ENCODE results near the gene CTCFL. TPM values are rescaled to one million over a fixed set of nuclear protein-coding genes. Genes with fewer than 3 reads are reported as not detected.
A peak's percentile ranks its signal among the peaks of the same experiment; 100 is the strongest.

Gene CTCFL
- total RNA-seq, 2 experiments from 2014 or later, result not detected

GRCh38 chr20:57462781-57463180 is 62.2 kb downstream of the CTCFL start:
- H3K9me3 Mint-ChIP-seq, result no peaks in the 10 kb centered on the region
- H3K4me3 Mint-ChIP-seq, result no peak overlapping the region
- H3K27me3 Mint-ChIP-seq, result peaks cover 2% of the 10 kb centered on the region
- DNase-seq, result no peak
- H3K4me1 Mint-ChIP-seq, result no peaks in the 10 kb centered on the region
- H3K27ac Mint-ChIP-seq, result no peak overlapping the region
- H3K36me3 Mint-ChIP-seq, result no peaks in the 10 kb centered on the region
- no peak for ATAC-seq (ENCODE audit: low read depth)
- POLR2A ChIA-PET, result no interaction called here

GRCh38 chr20:57461726-57462125 is 63.2 kb downstream of the CTCFL start:
- ATAC-seq (ENCODE audit: low read depth) (no peak), DNase-seq (no peak)
- Mint-ChIP-seq H3K27me3 (peaks cover 2% of the 10 kb centered on the region), H3K9me3 (no peaks in the 10 kb centered on the region), H3K36me3 (no peaks in the 10 kb centered on the region), H3K4me1 (no peaks in the 10 kb centered on the region), H3K27ac (no peak overlapping the region), H3K4me3 (no peak overlapping the region)
- POLR2A ChIA-PET, result no interaction called here

- Mint-ChIP-seq H3K36me3 (no peaks in the 10 kb centered on the region), H3K9me3 (no peaks in the 10 kb centered on the region), H3K4me3 (no peak overlapping the region), H3K27ac (no peak overlapping the region), H3K4me1 (no peaks in the 10 kb centered on the region), H3K27me3 (peaks cover 2% of the 10 kb centered on the region)
- DNase-seq, result no peak
- ATAC-seq (ENCODE audit: low read depth), result no peak
- POLR2A ChIA-PET, result interaction anchor here (0.6 kb wide), 1 partner anchor 62 kb away, joined by 4 read pairs; no protein-coding TSS in a partner anchor
Measured at GRCh38 chr20:57460781-57461465, 64.0 kb downstream of the CTCFL start.

- no peaks in the 10 kb centered on the region for H3K9me3 Mint-ChIP-seq
- no peak overlapping the region for H3K27ac Mint-ChIP-seq
- no peak overlapping the region for H3K4me3 Mint-ChIP-seq
Measured at GRCh38 chr20:57459897-57460296, 65.0 kb downstream of the CTCFL start.

GRCh38 chr20:57459278-57459677 is 65.7 kb downstream of the CTCFL start:
- Mint-ChIP-seq H3K4me1 (no peaks in the 10 kb centered on the region), H3K36me3 (no peaks in the 10 kb centered on the region), H3K27ac (no peak overlapping the region), H3K27me3 (no peaks in the 10 kb centered on the region), H3K9me3 (no peaks in the 10 kb centered on the region), H3K4me3 (no peak overlapping the region)
- ATAC-seq (ENCODE audit: low read depth) (no peak), DNase-seq (no peak)
- POLR2A ChIA-PET, result no interaction called here

More at GRCh38 chr20:57459897-57460296, 65.0 kb downstream of the CTCFL start:
- no peak for DNase-seq
- Mint-ChIP-seq H3K27me3 (no peaks in the 10 kb centered on the region), H3K4me1 (no peaks in the 10 kb centered on the region), H3K36me3 (no peaks in the 10 kb centered on the region)
- POLR2A ChIA-PET, result no interaction called here
- ATAC-seq (ENCODE audit: low read depth), result no peak

- no peak for DNase-seq
- ATAC-seq (ENCODE audit: low read depth), result no peak
- H3K4me3 Mint-ChIP-seq, result no peak overlapping the region
- no peaks in the 10 kb centered on the region for H3K4me1 Mint-ChIP-seq
- POLR2A ChIA-PET, result interaction anchor here (0.5 to 1.1 kb wide), 2 partner anchors 31 to 1709 kb away, joined by 3 to 4 read pairs; no protein-coding TSS in a partner anchor
- H3K27me3 Mint-ChIP-seq, result peaks cover 2% of the 10 kb centered on the region
- no peaks in the 10 kb centered on the region for H3K9me3 Mint-ChIP-seq
- no peaks in the 10 kb centered on the region for H3K36me3 Mint-ChIP-seq
- no peak overlapping the region for H3K27ac Mint-ChIP-seq
Measured at GRCh38 chr20:57458400-57459160, 66.4 kb downstream of the CTCFL start.

- no peak overlapping the region for H3K4me3 Mint-ChIP-seq
- no peak for ATAC-seq (ENCODE audit: low read depth)
Measured at GRCh38 chr20:57457243-57458095, 67.5 kb downstream of the CTCFL start.

GRCh38 chr20:57456116-57456515 is 68.8 kb downstream of the CTCFL start:
- Mint-ChIP-seq H3K36me3 (no peaks in the 10 kb centered on the region), H3K9me3 (no peaks in the 10 kb centered on the region), H3K27me3 (peaks cover 2% of the 10 kb centered on the region), H3K4me1 (peaks cover 17% of the 10 kb centered on the region), H3K4me3 (no peak overlapping the region), H3K27ac (no peak overlapping the region)
- no peak for DNase-seq
- ATAC-seq (ENCODE audit: low read depth), result no peak
- POLR2A ChIA-PET, result no interaction called here

More at GRCh38 chr20:57457243-57458095, 67.5 kb downstream of the CTCFL start:
- Mint-ChIP-seq H3K27ac (no peak overlapping the region), H3K27me3 (peaks cover 2% of the 10 kb centered on the region), H3K36me3 (no peaks in the 10 kb centered on the region), H3K4me1 (peaks cover 5% of the 10 kb centered on the region), H3K9me3 (no peaks in the 10 kb centered on the region)
- POLR2A ChIA-PET, result interaction anchor here (1.1 kb wide), 1 partner anchor 29 kb away, joined by 3 read pairs; no protein-coding TSS in a partner anchor
- DNase-seq, result no peak

- H3K27me3 Mint-ChIP-seq, result peaks cover 2% of the 10 kb centered on the region
- no peaks in the 10 kb centered on the region for H3K36me3 Mint-ChIP-seq
- no peak for ATAC-seq (ENCODE audit: low read depth)
- POLR2A ChIA-PET, result no interaction called here
- H3K9me3 Mint-ChIP-seq, result no peaks in the 10 kb centered on the region
- no peak overlapping the region for H3K27ac Mint-ChIP-seq
- H3K4me3 Mint-ChIP-seq, result no peak overlapping the region
- no peak for DNase-seq
- H3K4me1 Mint-ChIP-seq, result peaks cover 23% of the 10 kb centered on the region
Measured at GRCh38 chr20:57455386-57455785, 69.6 kb downstream of the CTCFL start.

GRCh38 chr20:57451795-57452661 is 72.9 kb downstream of the CTCFL start:
- peaks cover 31% of the 10 kb centered on the region for H3K4me1 Mint-ChIP-seq
- ATAC-seq (ENCODE audit: low read depth), result peak; percentile 75
- DNase-seq, result peak; percentile 51
- peak overlapping the region; percentile 43 for H3K4me3 Mint-ChIP-seq
- H3K27ac Mint-ChIP-seq, result peak overlapping the region; percentile 83
- H3K9me3 Mint-ChIP-seq, result no peaks in the 10 kb centered on the region
- peaks cover 8% of the 10 kb centered on the region for H3K27me3 Mint-ChIP-seq
- POLR2A ChIA-PET, result interaction anchor here (1.7 kb wide), 1 partner anchor 54 kb away, joined by 7 read pairs; no protein-coding TSS in a partner anchor
- no peaks in the 10 kb centered on the region for H3K36me3 Mint-ChIP-seq

- ATAC-seq (ENCODE audit: low read depth) (no peak), DNase-seq (no peak)
- Mint-ChIP-seq H3K4me1 (peaks cover 31% of the 10 kb centered on the region), H3K9me3 (no peaks in the 10 kb centered on the region), H3K27me3 (peaks cover 11% of the 10 kb centered on the region), H3K27ac (peak overlapping the region; percentile 83), H3K36me3 (no peaks in the 10 kb centered on the region), H3K4me3 (peak overlapping the region; percentile 43)
- POLR2A ChIA-PET, result interaction anchor here (1.0 to 1.7 kb wide), 3 partner anchors 21 to 59 kb away, joined by 4 to 7 read pairs (median 5); no protein-coding TSS in a partner anchor
Measured at GRCh38 chr20:57451431-57451794, 73.5 kb downstream of the CTCFL start.

GRCh38 chr20:57450931-57451330 is 74.0 kb downstream of the CTCFL start:
- ATAC-seq (ENCODE audit: low read depth) (no peak), DNase-seq (no peak)
- Mint-ChIP-seq H3K9me3 (no peaks in the 10 kb centered on the region), H3K4me3 (peak overlapping the region; percentile 50), H3K27me3 (peaks cover 15% of the 10 kb centered on the region), H3K4me1 (peaks cover 31% of the 10 kb centered on the region), H3K27ac (peak overlapping the region; percentile 70), H3K36me3 (no peaks in the 10 kb centered on the region)
- POLR2A ChIA-PET, result interaction anchor here (1.0 to 1.7 kb wide), 3 partner anchors 22 to 58 kb away, joined by 4 to 7 read pairs (median 5); no protein-coding TSS in a partner anchor
